Upper lobe of right lung (tissue), 1 donor: ENCODE data around the gene PRR14L. TPM values are rescaled to one million over a fixed set of nuclear protein-coding genes. Genes with fewer than 3 reads are reported as not detected.
"Not testable (repeated sequence)": the region's sequence is repeated elsewhere in the genome, so short reads cannot be mapped to it uniquely, and the experiment has no call there.

Experiments used
- ATAC-seq: fragments of 200-7000 bp; cut with Tn5 transposase; one replicate; pipeline ENCODE4 v1.9.1; 2020; ENCODE audit warnings: mild to moderate bottlenecking, moderate library complexity
- DNase-seq: peaks from one replicate; pipeline ENCODE4 v3.0.0-alpha.2; 2020
- H3K27ac ChIP-seq: fragments of 200-600 bp; one replicate; pipeline ENCODE4 v1.8.0; 2022
- H3K27me3 ChIP-seq: fragments of 200-600 bp; one replicate; pipeline ENCODE4 v1.8.0; 2022; ENCODE audit warnings: mild to moderate bottlenecking
- H3K36me3 ChIP-seq: fragments of 200-600 bp; one replicate; pipeline ENCODE4 v1.8.0; 2022
- H3K4me1 ChIP-seq: fragments of 200-600 bp; one replicate; pipeline ENCODE4 v1.8.0; 2022
- H3K4me3 ChIP-seq: fragments of 200-600 bp; one replicate; pipeline ENCODE4 v1.8.0; 2022; ENCODE audit warnings: mild to moderate bottlenecking
- H3K9me3 ChIP-seq: fragments of 200-600 bp; one replicate; pipeline ENCODE4 v1.8.0; 2022
- CTCF ChIP-seq: fragments of 200-600 bp; IDR thresholded peaks from one replicate; pipeline ENCODE4 v1.8.0; 2022; ENCODE audit warnings: antibody characterized with exemption
- intact Hi-C: fragments of 100-400 bp; cut with DNase I; formaldehyde crosslinking; loops from one replicate; pipeline ENCODE4 v1.11.0; 2022
- total RNA-seq: library from RNA; stranded (reverse); fragmentation: NEBNext Ultra II Directional; extraction: Animal tissue kit (Norgen Biotek cat#: 25700); gene quantifications from one replicate; pipeline ENCODE4 v1.2.1, GENCODE V29; 2021
- donor health status: DM: no; HTN: yes; CAD: no; lungs with severe emphysema.

The PRR14L gene
- total RNA-seq, 1 donor from 2014 or later, result 53.3 TPM

GRCh38 chr22:31768422-31769059 lies 18.6 kb upstream of the PRR14L start:
- intact Hi-C loops, result no loop called here
- no peak for TF ChIP-seq CTCF
- Histone ChIP-seq H3K9me3 (no peaks in the 10 kb centered on the region), H3K4me1 (no peaks in the 10 kb centered on the region), H3K27ac (no peak overlapping the region), H3K36me3 (peaks cover 92% of the 10 kb centered on the region), H3K27me3 (no peaks in the 10 kb centered on the region), H3K4me3 (no peak overlapping the region)
- ATAC-seq, result no peak
- DNase-seq, result no peak

GRCh38 chr22:31764785-31765184 lies 14.9 kb upstream of the PRR14L start:
- no peak for DNase-seq
- no peaks in the 10 kb centered on the region for H3K9me3 ChIP-seq
- H3K4me3 ChIP-seq, result no peak overlapping the region
- H3K4me1 ChIP-seq, result no peaks in the 10 kb centered on the region
- no peak for TF ChIP-seq CTCF
- no peak overlapping the region for H3K27ac ChIP-seq
- no peak for ATAC-seq
- H3K36me3 ChIP-seq, result peaks cover 94% of the 10 kb centered on the region
- H3K27me3 ChIP-seq, result no peaks in the 10 kb centered on the region
- intact Hi-C loops, result no loop called here

- H3K4me1 ChIP-seq, H3K4me3 ChIP-seq, DNase-seq, H3K27me3 ChIP-seq, ATAC-seq, H3K27ac ChIP-seq, intact Hi-C loops, H3K9me3 ChIP-seq: not testable (repeated sequence)
- H3K36me3 ChIP-seq, result peaks cover 48% of the 10 kb centered on the region
These were observed 8.9 kb upstream of the PRR14L start for GRCh38 chr22:31758860-31759259.

- DNase-seq, result no peak
- Histone ChIP-seq H3K27me3 (no peaks in the 10 kb centered on the region), H3K4me3 (no peak overlapping the region), H3K27ac (no peak overlapping the region), H3K9me3 (no peaks in the 10 kb centered on the region), H3K36me3 (peaks cover 33% of the 10 kb centered on the region), H3K4me1 (peaks cover 19% of the 10 kb centered on the region)
- TF ChIP-seq CTCF, result no peak
- ATAC-seq, result no peak
- intact Hi-C loops, result no loop called here
These were observed 7.3 kb upstream of the PRR14L start for GRCh38 chr22:31757265-31757664.

- ATAC-seq (no peak), DNase-seq (no peak)
- Histone ChIP-seq H3K27ac (peak overlapping the region; percentile 94), H3K4me3 (peak overlapping the region; percentile 80), H3K36me3 (peaks cover 13% of the 10 kb centered on the region), H3K27me3 (no peaks in the 10 kb centered on the region), H3K4me1 (peaks cover 28% of the 10 kb centered on the region), H3K9me3 (no peaks in the 10 kb centered on the region)
- intact Hi-C loops, result no loop called here
- no peak for TF ChIP-seq CTCF
These were observed 4.9 kb upstream of the PRR14L start for GRCh38 chr22:31754813-31755212.

GRCh38 chr22:31753634-31754501 lies 3.9 kb upstream of the PRR14L start, which contains the start of gene DEPDC5:
Gene DEPDC5, plus strand, starts transcription at chr22:31754019. Its CDS starts 903 bp downstream, at chr22:31754922.
- TF ChIP-seq CTCF, result no peak
- DNase-seq (peak; percentile 98), ATAC-seq (peak; percentile 92)
- peaks cover 29% of the 10 kb centered on the region for H3K4me1 ChIP-seq
- peak within 1 kb of the TSS; percentile 94 for H3K27ac ChIP-seq
- peaks cover 7% of the 10 kb centered on the region for H3K36me3 ChIP-seq
- H3K27me3 ChIP-seq, result no peaks in the 10 kb centered on the region
- peak within 1 kb of the TSS; percentile 80 for H3K4me3 ChIP-seq
- intact Hi-C loops, result no loop called here
- H3K9me3 ChIP-seq, result no peaks in the 10 kb centered on the region
